Transverse colon (tissue), 4 donors: ENCODE results near the gene OPRM1.

Source experiments
- CTCF ChIP-seq, 5 experiments: fragments of 200-600 bp in 3 of 5; fragments of 450-650 bp in 2 of 5; sonication (generic) in 3 of 5; IDR thresholded peaks; 1 replicate in 2 of 5; 2 replicates in 3 of 5; pipeline ENCODE4 v1.5.1; 2016 to 2017; ENCODE audit warnings: antibody characterized with exemption in 5 of 5, inconsistent platforms in 3 of 5, mild to moderate bottlenecking in 2 of 5, moderate library complexity in 1 of 5
- EP300 ChIP-seq: sonication (generic); formaldehyde crosslinking; IDR thresholded peaks from one replicate; pipeline ENCODE4 v1.6.1; 2017; ENCODE audit warnings: antibody characterized with exemption, low read depth
- POLR2A ChIP-seq: fragments of 450-650 bp; IDR thresholded peaks from one replicate; pipeline ENCODE4 v1.6.1; 2016; ENCODE audit warnings: antibody characterized with exemption, mild to moderate bottlenecking, moderate library complexity
- POLR2AphosphoS5 ChIP-seq, 3 donors: sonication (generic); formaldehyde crosslinking; IDR thresholded peaks; one replicate each; pipeline ENCODE4 v1.6.1; 2016; ENCODE audit warnings: antibody characterized with exemption in 3 of 3

GRCh38 chr6:154092326-154092962, 53.4 kb downstream of the OPRM1 start:
- TF ChIP-seq CTCF (IDR thresholded peaks at IDR 0.05) (no peak), POLR2A (no peak), EP300 (no peak), POLR2AphosphoS5 (IDR thresholded peaks at IDR 0.05) (no peak)
